ENCODE measurements around the gene SNAI3.
A peak's percentile ranks its signal among the peaks of the same experiment; 100 is the strongest.

SNAI3 gene

GRCh38 chr16:88661468-88661867 lies 24.8 kb downstream of the SNAI3 start:
- H3K4me1 Mint-ChIP-seq = peaks cover 17% of the 10 kb centered on the region

GRCh38 chr16:88659160-88659559 lies 27.1 kb downstream of the SNAI3 start:
- Mint-ChIP-seq H3K9me3 (no peaks in the 10 kb centered on the region), H3K27me3 (ENCODE audit: low read depth) (no peaks in the 10 kb centered on the region), H3K36me3 (ENCODE audit: low read depth) (no peaks in the 10 kb centered on the region), H3K4me1 (peaks cover 9% of the 10 kb centered on the region), H3K4me3 (no peak overlapping the region), H3K27ac (no peak overlapping the region)
- no peak for TF ChIP-seq CTCF (IDR thresholded peaks at IDR 0.05; ENCODE audit: unreplicated experiment in 3 of 3)

More at GRCh38 chr16:88661468-88661867, 24.8 kb downstream of the SNAI3 start:
- H3K27me3 Mint-ChIP-seq (ENCODE audit: low read depth) = no peaks in the 10 kb centered on the region
- no peaks in the 10 kb centered on the region for H3K9me3 Mint-ChIP-seq
- H3K4me3 Mint-ChIP-seq = peak overlapping the region; percentile 89 to 92 (median 89)
- no peaks in the 10 kb centered on the region for H3K36me3 Mint-ChIP-seq (ENCODE audit: low read depth)
- no peak overlapping the region for H3K27ac Mint-ChIP-seq
- TF ChIP-seq CTCF (IDR thresholded peaks at IDR 0.05; ENCODE audit: unreplicated experiment in 3 of 3) = no peak

- peaks cover 9% of the 10 kb centered on the region for H3K4me1 Mint-ChIP-seq
Measured at GRCh38 chr16:88658714-88659113, 27.6 kb downstream of the SNAI3 start.

GRCh38 chr16:88657371-88657770 lies 28.9 kb downstream of the SNAI3 start:
- H3K36me3 Mint-ChIP-seq (ENCODE audit: low read depth) = peaks cover 8% of the 10 kb centered on the region
- no peak overlapping the region for H3K27ac Mint-ChIP-seq
- no peak for TF ChIP-seq CTCF (IDR thresholded peaks at IDR 0.05; ENCODE audit: unreplicated experiment in 3 of 3)
- no peaks in the 10 kb centered on the region for H3K9me3 Mint-ChIP-seq
- H3K27me3 Mint-ChIP-seq (ENCODE audit: low read depth) = no peaks in the 10 kb centered on the region
- no peak overlapping the region for H3K4me3 Mint-ChIP-seq
- peaks cover 9% of the 10 kb centered on the region for H3K4me1 Mint-ChIP-seq

More at GRCh38 chr16:88658714-88659113, 27.6 kb downstream of the SNAI3 start:
- Mint-ChIP-seq H3K27me3 (ENCODE audit: low read depth) (no peaks in the 10 kb centered on the region), H3K36me3 (ENCODE audit: low read depth) (peaks cover 3% of the 10 kb centered on the region), H3K4me3 (no peak overlapping the region), H3K9me3 (no peaks in the 10 kb centered on the region), H3K27ac (no peak overlapping the region)
- TF ChIP-seq CTCF (IDR thresholded peaks at IDR 0.05; ENCODE audit: unreplicated experiment in 3 of 3) = no peak

- H3K27ac Mint-ChIP-seq = no peak overlapping the region
- peaks cover 8% of the 10 kb centered on the region for H3K36me3 Mint-ChIP-seq (ENCODE audit: low read depth)
- H3K9me3 Mint-ChIP-seq = no peaks in the 10 kb centered on the region
- no peak overlapping the region for H3K4me3 Mint-ChIP-seq
- TF ChIP-seq CTCF (IDR thresholded peaks at IDR 0.05; ENCODE audit: unreplicated experiment in 3 of 3) = no peak
- H3K27me3 Mint-ChIP-seq (ENCODE audit: low read depth) = no peaks in the 10 kb centered on the region
- H3K4me1 Mint-ChIP-seq = peaks cover 3% of the 10 kb centered on the region
Measured at GRCh38 chr16:88656291-88656980, 29.9 kb downstream of the SNAI3 start.

GRCh38 chr16:88655733-88656281 lies 30.5 kb downstream of the SNAI3 start:
- H3K4me3 Mint-ChIP-seq = no peak overlapping the region
- H3K27ac Mint-ChIP-seq = no peak overlapping the region
- no peaks in the 10 kb centered on the region for H3K4me1 Mint-ChIP-seq
- no peaks in the 10 kb centered on the region for H3K9me3 Mint-ChIP-seq
- peaks cover 8% of the 10 kb centered on the region for H3K36me3 Mint-ChIP-seq (ENCODE audit: low read depth)
- no peaks in the 10 kb centered on the region for H3K27me3 Mint-ChIP-seq (ENCODE audit: low read depth)
- TF ChIP-seq CTCF (IDR thresholded peaks at IDR 0.05; ENCODE audit: unreplicated experiment in 3 of 3) = no peak
